Measurements from ENCODE around the gene UBE2E2.

DNA sequence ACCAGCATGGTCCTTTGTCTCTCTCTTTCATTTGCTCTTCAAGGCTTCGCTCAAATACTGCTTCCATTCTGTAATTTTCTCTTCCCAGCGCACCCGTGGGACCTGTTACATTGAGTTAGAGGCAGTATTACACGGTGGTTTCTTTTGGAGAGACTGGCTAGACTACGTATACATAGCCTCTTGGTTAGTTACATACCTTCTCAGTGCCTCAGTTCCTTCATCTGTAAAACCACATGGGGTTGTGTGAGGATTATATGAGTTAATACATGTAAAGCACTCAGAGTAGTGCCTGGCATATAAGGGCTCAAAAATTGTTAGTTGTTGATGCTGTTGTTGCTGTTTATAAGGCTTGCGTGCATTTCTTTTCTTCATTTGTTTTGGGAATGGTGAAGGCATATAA is 33.8 kb downstream of the UBE2E2 start:
- no peak for TF ChIP-seq EZH2phosphoT487 (IDR thresholded peaks at IDR 0.05; ENCODE audit: insufficient read depth, low read depth)
- no peak for TF ChIP-seq EZH2 (IDR thresholded peaks at IDR 0.05; ENCODE audit: insufficient read depth, poor library complexity, severe bottlenecking)
